ENCODE measurements around the gene LSM7.

Gene LSM7

GRCh38 chr19:2359992-2360685 lies 31.8 kb upstream of the LSM7 start, which contains the start of gene TMPRSS9:
TSS of gene TMPRSS9 (plus strand) at chr19:2360265. CDS start at chr19:2389786, 29,521 bp downstream.
- TF ChIP-seq CTCF (IDR thresholded peaks at IDR 0.05; ENCODE audit: control insufficient read depth, extremely low read depth, insufficient read depth), result no peak
- DNase-seq (ENCODE audit: low read depth), result no peak
- H3K4me3 ChIP-seq (ENCODE audit: low read depth, low read length), result no peak within 1 kb of the TSS

- H3K4me3 ChIP-seq (ENCODE audit: low read depth, low read length), result no peak overlapping the region
- no peak for DNase-seq (ENCODE audit: low read depth)
- TF ChIP-seq CTCF (IDR thresholded peaks at IDR 0.05; ENCODE audit: control insufficient read depth, extremely low read depth, insufficient read depth), result no peak
Observed at GRCh38 chr19:2358548-2359173, 30.3 kb upstream of the LSM7 start.

GRCh38 chr19:2357279-2358206 lies 29.2 kb upstream of the LSM7 start:
- no peak overlapping the region for H3K4me3 ChIP-seq (ENCODE audit: low read depth, low read length)
- no peak for TF ChIP-seq CTCF (IDR thresholded peaks at IDR 0.05; ENCODE audit: control insufficient read depth, extremely low read depth, insufficient read depth)
- DNase-seq (ENCODE audit: low read depth), result no peak

GRCh38 chr19:2356036-2356646 lies 27.8 kb upstream of the LSM7 start:
- TF ChIP-seq CTCF (IDR thresholded peaks at IDR 0.05; ENCODE audit: control insufficient read depth, extremely low read depth, insufficient read depth), result no peak
- H3K4me3 ChIP-seq (ENCODE audit: low read depth, low read length), result no peak overlapping the region
- DNase-seq (ENCODE audit: low read depth), result no peak

DNA sequence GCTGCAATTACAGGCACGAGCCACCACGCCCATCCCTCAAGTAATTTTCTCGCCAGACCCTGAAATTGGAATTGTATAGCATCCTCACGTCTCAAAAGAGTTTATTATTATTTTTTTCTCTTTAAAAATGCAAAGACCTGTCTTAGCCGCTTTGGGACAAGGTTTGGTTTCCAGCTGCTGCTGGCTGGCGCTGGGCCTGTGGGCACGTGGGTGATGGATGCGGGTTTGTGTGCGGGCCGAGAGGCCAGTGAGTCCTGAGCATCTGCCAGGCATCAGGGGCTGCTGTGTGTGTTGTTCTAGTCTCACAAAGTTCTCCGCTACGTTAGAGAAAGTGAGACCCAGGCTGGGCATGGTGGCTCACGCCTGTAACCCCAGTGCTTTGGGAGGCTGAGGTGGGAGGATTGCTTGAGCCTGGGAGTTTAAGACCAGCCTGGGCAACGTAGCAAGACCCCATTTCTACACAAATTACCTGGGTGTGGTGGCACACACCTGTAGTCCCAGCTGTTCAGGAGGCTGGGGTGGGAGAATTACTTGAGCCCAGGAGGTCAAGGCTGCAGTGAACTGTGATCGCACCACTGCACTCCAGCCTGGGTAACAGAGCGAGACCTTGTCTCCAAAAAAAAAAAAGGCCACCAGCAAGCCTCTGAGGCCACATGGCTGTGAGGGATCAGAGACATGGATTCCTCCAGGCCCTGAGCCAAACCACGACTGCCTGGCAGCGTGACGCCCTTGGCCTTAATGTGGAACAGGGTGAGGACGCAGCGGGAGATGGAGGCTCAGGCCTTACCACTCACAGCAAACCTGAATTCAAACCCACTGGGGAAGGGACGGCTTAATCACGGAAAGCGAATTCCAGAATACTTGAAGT lies 27.0 kb upstream of the LSM7 start:
- no peak overlapping the region for H3K4me3 ChIP-seq (ENCODE audit: low read depth, low read length)
- no peak for DNase-seq (ENCODE audit: low read depth)
- no peak for TF ChIP-seq CTCF (IDR thresholded peaks at IDR 0.05; ENCODE audit: control insufficient read depth, extremely low read depth, insufficient read depth)

- H3K4me3 ChIP-seq (ENCODE audit: low read depth, low read length), result no peak overlapping the region
- TF ChIP-seq CTCF (IDR thresholded peaks at IDR 0.05; ENCODE audit: control insufficient read depth, extremely low read depth, insufficient read depth), result no peak
- DNase-seq (ENCODE audit: low read depth), result no peak
Observed at GRCh38 chr19:2354670-2355069, 26.3 kb upstream of the LSM7 start.
